ENCODE measurements around the gene PRKCI.

- TF ChIP-seq CTCF (IDR thresholded peaks at IDR 0.05; ENCODE audit: low read depth, low read length, missing input control) (no peak), RAD21 (IDR thresholded peaks at IDR 0.05) (no peak), MAX (IDR thresholded peaks at IDR 0.05) (no peak), YY1 (IDR thresholded peaks at IDR 0.05) (no peak), EGR1 (IDR thresholded peaks at IDR 0.05; ENCODE audit: low read depth in 2 of 2) (no peak), ZBTB33 (IDR thresholded peaks at IDR 0.05) (no peak)
These were observed 2.4 kb upstream of the PRKCI start for GRCh38 chr3:170219850-170220249.
